Stimulated activated CD4-positive, alpha-beta T cell treated with anti-CD3 and anti-CD28 coated beads, Interleukin-15, amount 100 ng/mL, for 48 hours (primary cell): ENCODE data around the gene NFS1.

Experiments
- DNase-seq, 2 donors: peaks; one replicate each; pipeline ENCODE4 v3.0.0-alpha.2; 2020; ENCODE audit warnings: low read depth in 2 of 2

Gene NFS1

GRCh38 chr20:35641743-35642142 is 57.4 kb downstream of the NFS1 start:
- DNase-seq: no peak

- no peak for DNase-seq
Measured at GRCh38 chr20:35640724-35641123, 58.4 kb downstream of the NFS1 start.

GRCh38 chr20:35638751-35639150 is 60.4 kb downstream of the NFS1 start:
- no peak for DNase-seq

GRCh38 chr20:35637276-35637675 is 61.9 kb downstream of the NFS1 start:
- DNase-seq: no peak

- no peak for DNase-seq
Measured at GRCh38 chr20:35636095-35636494, 63.1 kb downstream of the NFS1 start.

GRCh38 chr20:35635652-35636051 is 63.5 kb downstream of the NFS1 start:
- no peak for DNase-seq

GRCh38 chr20:35632539-35633115 is 66.5 kb downstream of the NFS1 start:
- DNase-seq: no peak

- DNase-seq: no peak
Measured at GRCh38 chr20:35630636-35631035, 68.5 kb downstream of the NFS1 start.

- DNase-seq: no peak
Measured at GRCh38 chr20:35629427-35630145, 69.6 kb downstream of the NFS1 start.

GRCh38 chr20:35627121-35627520 is 72.0 kb downstream of the NFS1 start:
- DNase-seq: no peak

- DNase-seq: no peak
Measured at GRCh38 chr20:35626386-35627001, 72.7 kb downstream of the NFS1 start.

GRCh38 chr20:35625584-35626385 is 73.4 kb downstream of the NFS1 start:
- DNase-seq: no peak

- no peak for DNase-seq
Measured at GRCh38 chr20:35621560-35621946, 77.6 kb downstream of the NFS1 start.

- no peak for DNase-seq
Measured at GRCh38 chr20:35620818-35621559, 78.2 kb downstream of the NFS1 start.

GRCh38 chr20:35619196-35620095 is 79.7 kb downstream of the NFS1 start:
- DNase-seq: peak; percentile 73 to 76

- DNase-seq: no peak
Measured at GRCh38 chr20:35618263-35619131, 80.7 kb downstream of the NFS1 start.
